Measurements from ENCODE around the gene KCNIP1.
"Not testable (repeated sequence)": the region's sequence is repeated elsewhere in the genome, so short reads cannot be mapped to it uniquely, and the experiment has no call there.

KCNIP1 gene

GRCh38 chr5:170756691-170757090 lies 252.9 kb downstream of the KCNIP1 start:
- no peak for FAIRE-seq

- no peak for FAIRE-seq
These were observed 253.4 kb downstream of the KCNIP1 start for GRCh38 chr5:170757182-170757601.

GRCh38 chr5:170757669-170758068 lies 253.8 kb downstream of the KCNIP1 start:
- no peak for FAIRE-seq

- no peak for FAIRE-seq
These were observed 254.7 kb downstream of the KCNIP1 start for GRCh38 chr5:170758481-170758880.

- no peak for FAIRE-seq
These were observed 256.3 kb downstream of the KCNIP1 start for GRCh38 chr5:170760113-170760512.

GRCh38 chr5:170761048-170761707 lies 257.4 kb downstream of the KCNIP1 start:
- no peak for FAIRE-seq

GRCh38 chr5:170761708-170762066 lies 257.9 kb downstream of the KCNIP1 start:
- FAIRE-seq, result no peak

GRCh38 chr5:170762298-170762697 lies 258.5 kb downstream of the KCNIP1 start:
- FAIRE-seq, result not testable (repeated sequence)

GRCh38 chr5:170765868-170766267 lies 262.0 kb downstream of the KCNIP1 start:
- not testable (repeated sequence) for FAIRE-seq

GRCh38 chr5:170769246-170769645 lies 265.4 kb downstream of the KCNIP1 start:
- no peak for FAIRE-seq

GRCh38 chr5:170769898-170770416 lies 266.1 kb downstream of the KCNIP1 start:
- FAIRE-seq, result no peak

- no peak for FAIRE-seq
These were observed 267.7 kb downstream of the KCNIP1 start for GRCh38 chr5:170771496-170771895.

- FAIRE-seq, result no peak
These were observed 269.5 kb downstream of the KCNIP1 start for GRCh38 chr5:170773024-170773985.

- no peak for FAIRE-seq
These were observed 271.0 kb downstream of the KCNIP1 start for GRCh38 chr5:170774831-170775230.

GRCh38 chr5:170781946-170782345 lies 278.1 kb downstream of the KCNIP1 start:
- no peak for FAIRE-seq

- no peak for FAIRE-seq
These were observed 278.6 kb downstream of the KCNIP1 start for GRCh38 chr5:170782438-170782837.

- FAIRE-seq, result no peak
These were observed 279.9 kb downstream of the KCNIP1 start, which contains the start of gene GABRP for GRCh38 chr5:170783498-170784247. TSS of gene GABRP (plus strand) at chr5:170783725. CDS start at chr5:170788616, 4,891 bp downstream.

- FAIRE-seq, result no peak
These were observed 281.6 kb downstream of the KCNIP1 start for GRCh38 chr5:170785416-170785815.

Data from colon (tissue), 2 donors.